Stimulated activated CD8-positive, alpha-beta memory T cell treated with anti-CD3 and anti-CD28 coated beads, Interleukin-15, amount 100 ng/mL, for 4 hours (primary cell): ENCODE data around the gene TRIM33.
A peak's percentile ranks its signal among the peaks of the same experiment; 100 is the strongest.
"Not testable (repeated sequence)": the region's sequence is repeated elsewhere in the genome, so short reads cannot be mapped to it uniquely, and the experiment has no call there.

Experiments
- DNase-seq, 2 donors: peaks; one replicate each; pipeline ENCODE4 v3.0.0-alpha.2; 2020; ENCODE audit warnings: low read depth in 2 of 2

TRIM33 gene

GRCh38 chr1:114510274-114511031, 550 bp downstream of the TRIM33 start:
- peak in 1 of 2 donors; percentile 10 for DNase-seq

DNA sequence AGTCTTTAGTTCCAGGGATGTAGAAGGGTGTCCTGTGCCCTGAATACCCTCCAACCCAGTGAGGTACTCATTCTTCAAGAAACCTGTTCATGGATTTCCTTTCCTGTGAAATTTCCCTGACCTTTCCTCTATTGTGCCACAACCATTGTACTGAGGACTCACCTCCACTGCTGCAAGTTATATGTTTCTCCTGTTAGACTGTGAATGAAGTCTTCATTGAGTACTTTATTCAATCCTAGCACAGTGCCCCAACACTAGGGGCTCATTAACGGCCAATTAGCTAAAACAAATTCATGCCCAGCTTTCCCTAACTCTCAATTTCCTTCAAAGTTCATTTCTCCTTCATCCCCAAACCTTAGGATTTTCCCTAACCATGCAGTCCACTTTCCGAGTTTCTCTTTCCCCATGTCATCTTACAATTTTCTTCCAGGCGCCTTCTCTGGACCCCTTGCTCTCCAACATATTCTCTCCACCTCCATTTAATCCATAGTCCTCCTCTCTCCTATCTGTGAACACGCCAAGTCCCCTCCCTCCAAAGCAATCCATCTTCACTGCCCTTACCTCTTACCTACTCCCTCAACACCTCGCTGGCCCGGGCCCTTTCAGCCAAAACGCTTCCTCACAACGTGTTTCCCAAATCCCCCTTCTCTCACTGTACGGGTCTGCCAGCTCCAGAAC, 1.3 kb downstream of the TRIM33 start:
- no peak for DNase-seq

DNA sequence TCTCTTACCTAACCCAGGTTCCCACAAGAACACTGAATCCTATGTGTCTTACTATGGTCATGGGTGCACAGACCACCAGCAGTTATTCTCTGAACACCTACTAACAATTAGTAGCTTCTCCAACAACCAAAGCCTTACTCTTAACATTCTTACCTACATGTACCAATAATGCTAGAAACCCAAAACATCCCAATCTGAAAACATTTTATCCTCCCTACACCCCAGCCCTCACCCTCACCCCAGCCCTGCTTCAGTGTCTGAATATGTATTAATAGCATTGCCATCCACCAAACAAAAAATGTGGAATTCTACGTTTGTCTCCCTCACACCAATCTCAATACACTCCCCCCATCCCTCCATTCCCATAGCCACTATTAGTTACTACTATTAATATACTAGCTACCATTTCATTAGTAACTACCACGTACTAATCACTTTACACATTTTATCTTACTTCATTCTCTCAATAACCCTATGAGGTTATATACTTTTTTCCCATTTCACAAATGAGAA, 2.6 kb downstream of the TRIM33 start:
- no peak for DNase-seq

DNA sequence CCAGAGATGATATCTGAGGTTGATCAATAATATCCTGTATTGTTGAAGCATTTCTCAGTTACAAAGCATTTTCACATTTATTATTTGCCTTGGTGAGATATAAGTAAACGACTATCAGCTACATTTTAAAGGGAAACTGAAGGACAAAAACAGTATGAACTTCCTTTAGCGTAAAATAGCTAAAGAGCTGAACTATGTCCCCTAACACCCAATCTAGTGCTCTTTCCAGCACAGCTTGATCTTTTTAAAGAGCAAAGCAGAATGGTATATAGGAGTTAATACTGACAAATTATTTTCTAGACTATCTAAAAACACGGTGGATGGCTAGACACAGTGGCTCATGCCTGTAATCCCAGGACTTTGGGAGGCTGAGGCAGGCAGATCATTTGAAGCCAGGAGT, 3.5 kb downstream of the TRIM33 start:
- DNase-seq, result no peak

DNA sequence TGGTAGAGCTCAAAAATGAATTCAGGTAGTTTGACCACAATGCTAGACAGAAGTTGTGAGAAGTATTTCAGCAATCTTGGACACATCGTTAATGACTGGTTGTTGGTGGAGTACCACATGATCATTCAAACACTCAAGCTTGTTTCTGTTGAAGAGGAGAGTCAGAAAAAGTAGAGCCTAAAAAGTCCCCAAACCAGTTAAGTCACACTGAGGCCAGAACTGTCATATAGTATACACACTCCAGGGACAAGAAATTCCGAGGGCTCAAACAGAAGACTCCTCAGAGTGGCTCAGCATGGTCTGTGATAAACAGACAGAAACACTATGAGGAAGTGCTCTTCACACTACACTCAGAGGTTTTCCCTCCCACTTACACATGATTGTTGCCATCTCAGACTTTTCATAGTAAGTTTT, 5.8 kb downstream of the TRIM33 start:
- DNase-seq, result no peak

- DNase-seq, result no peak
These were observed 7.0 kb downstream of the TRIM33 start for GRCh38 chr1:114503916-114504422.

DNA sequence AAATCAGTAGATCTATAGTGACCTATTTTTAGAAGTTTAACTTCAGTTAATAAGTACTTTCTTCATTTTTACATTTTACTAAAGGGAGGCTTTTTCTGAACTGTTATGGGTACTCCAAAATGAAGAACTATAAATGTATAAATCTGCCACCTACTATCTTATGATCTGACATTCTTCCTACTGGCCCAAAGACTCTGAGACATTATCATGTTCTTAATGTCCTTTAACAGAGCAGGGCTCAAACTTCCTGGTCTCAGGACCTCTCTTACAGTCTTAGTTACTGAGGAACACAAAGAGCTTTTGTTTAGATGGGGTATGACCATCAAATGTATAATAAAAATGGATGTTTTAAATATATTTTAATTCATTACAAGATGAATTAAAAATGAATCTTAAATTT, 8.9 kb downstream of the TRIM33 start:
- no peak for DNase-seq

GRCh38 chr1:114499478-114499877, 11.5 kb downstream of the TRIM33 start:
- DNase-seq, result no peak

DNA sequence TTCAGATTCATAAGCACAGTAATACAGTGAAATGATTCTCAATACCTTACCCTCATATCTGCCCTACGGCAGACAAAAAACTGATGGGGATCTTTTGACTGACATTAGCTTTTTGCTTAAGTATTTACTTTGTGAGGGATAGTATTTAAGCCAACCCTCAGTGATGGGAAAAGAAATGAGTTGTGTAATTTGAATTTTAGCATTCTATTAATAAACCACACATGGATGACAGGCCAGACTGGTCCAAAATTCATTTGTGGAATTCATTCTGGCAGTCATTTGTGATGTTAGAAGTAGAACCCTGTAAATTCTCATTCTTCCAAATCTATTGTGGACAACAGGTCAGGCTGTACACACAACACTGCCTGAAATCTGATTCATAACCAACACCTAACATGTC, 14.9 kb downstream of the TRIM33 start:
- no peak for DNase-seq

DNA sequence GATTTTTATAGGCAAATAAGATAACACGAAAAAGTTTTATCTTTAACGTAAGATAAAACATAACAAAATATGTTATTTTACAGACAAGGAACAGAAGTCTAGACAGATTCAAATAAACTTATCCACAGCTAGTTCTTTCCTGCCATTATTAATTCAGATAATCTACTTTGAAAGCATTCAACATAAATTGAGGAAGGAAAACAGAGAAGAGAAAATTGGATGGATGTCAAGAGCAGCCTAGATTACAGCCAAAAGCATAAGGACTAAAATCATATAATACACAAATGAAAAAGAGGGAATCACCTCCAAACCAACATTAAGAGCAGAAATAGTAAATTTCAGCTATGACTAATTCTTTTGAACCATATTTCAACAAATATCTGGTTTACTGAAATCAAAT, 15.5 kb downstream of the TRIM33 start:
- no peak for DNase-seq

- DNase-seq, result no peak
These were observed 18.0 kb downstream of the TRIM33 start for GRCh38 chr1:114492978-114493377.

GRCh38 chr1:114490274-114490693, 20.7 kb downstream of the TRIM33 start:
- DNase-seq, result no peak

DNA sequence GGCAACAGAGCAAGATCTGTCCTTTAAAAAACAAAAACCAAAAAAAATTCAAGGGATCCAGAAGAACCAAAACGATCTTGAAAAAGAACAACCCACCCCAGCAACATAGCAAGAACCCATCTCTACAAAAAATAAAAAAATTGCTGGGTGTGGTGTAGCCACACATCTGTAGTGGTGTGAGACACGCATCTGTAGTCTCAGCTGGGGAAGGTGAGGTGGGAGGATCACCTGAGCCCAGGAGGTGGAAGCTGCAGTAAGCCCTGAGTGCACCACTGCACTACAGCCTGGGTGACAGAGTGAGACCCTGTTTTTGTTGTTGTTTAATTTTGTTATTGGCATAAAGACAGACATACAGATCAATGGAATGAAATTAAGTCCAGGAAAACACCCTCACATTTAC, 22.3 kb downstream of the TRIM33 start:
- no peak for DNase-seq

GRCh38 chr1:114485286-114485685, 25.7 kb downstream of the TRIM33 start:
- no peak for DNase-seq

- DNase-seq, result no peak
These were observed 28.4 kb downstream of the TRIM33 start for GRCh38 chr1:114482585-114482984.

GRCh38 chr1:114479636-114480035, 31.4 kb downstream of the TRIM33 start:
- not testable (repeated sequence) for DNase-seq

GRCh38 chr1:114479134-114479533, 31.9 kb downstream of the TRIM33 start:
- no peak for DNase-seq

DNA sequence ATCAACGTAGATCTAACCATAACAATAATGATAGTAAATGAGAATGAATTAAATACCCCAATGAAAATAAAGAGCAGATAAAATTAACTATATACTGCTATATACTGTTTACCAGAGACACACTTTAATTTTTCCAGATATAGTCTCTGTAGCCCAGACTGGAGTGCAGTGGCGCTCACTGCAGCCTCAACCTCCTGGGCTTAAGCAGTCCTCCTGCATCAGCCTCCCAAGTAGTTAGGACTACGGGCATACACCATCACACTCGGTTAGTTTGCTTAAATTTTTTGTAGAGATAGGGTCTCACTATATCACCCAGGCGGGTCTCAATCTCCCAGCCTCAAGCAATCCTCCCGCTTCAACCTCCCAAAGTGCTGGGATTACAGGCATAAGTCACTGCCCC, 37.2 kb downstream of the TRIM33 start:
- no peak for DNase-seq

- DNase-seq, result no peak
These were observed 38.6 kb downstream of the TRIM33 start for GRCh38 chr1:114472408-114472807.

GRCh38 chr1:114470681-114471080, 40.3 kb downstream of the TRIM33 start:
- no peak for DNase-seq

DNA sequence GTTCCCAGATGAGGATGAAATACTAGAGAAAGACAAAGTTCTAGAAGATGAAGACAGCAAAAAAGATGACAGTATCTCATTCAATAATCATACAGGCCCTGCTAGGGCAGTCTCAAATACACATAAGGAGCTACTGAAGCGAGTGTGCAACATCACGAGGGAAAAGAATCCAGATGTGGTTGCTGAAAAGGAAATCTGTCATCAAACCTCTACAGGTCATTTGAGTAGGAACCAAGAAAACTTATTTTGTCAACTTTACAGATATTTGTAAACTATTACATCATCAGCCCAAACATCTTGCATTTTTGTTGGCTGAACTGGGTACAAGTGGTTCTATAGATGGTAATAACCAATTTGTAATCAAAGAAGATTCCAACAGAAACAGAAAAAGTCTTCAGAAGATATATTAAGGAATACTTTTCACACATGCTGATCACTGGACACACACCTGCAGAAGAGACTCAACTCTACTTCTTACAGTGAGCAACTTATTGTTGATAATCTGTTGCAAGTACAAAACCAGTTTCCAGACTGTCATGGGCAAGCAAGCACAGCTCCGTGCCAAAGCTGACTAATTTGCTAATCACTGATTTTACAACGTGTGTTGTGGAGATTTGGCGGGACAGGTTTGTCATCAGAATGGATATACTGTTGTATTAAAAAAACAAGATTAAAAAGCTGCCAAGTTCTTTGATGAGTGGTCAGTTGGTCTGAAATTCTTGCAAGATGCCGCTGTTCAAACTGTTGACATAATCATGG, 42.1 kb downstream of the TRIM33 start:
- DNase-seq, result no peak

GRCh38 chr1:114468047-114468446, 43.0 kb downstream of the TRIM33 start:
- DNase-seq, result no peak
